ENCODE results near the gene PHRF1.

PHRF1 gene

DNA sequence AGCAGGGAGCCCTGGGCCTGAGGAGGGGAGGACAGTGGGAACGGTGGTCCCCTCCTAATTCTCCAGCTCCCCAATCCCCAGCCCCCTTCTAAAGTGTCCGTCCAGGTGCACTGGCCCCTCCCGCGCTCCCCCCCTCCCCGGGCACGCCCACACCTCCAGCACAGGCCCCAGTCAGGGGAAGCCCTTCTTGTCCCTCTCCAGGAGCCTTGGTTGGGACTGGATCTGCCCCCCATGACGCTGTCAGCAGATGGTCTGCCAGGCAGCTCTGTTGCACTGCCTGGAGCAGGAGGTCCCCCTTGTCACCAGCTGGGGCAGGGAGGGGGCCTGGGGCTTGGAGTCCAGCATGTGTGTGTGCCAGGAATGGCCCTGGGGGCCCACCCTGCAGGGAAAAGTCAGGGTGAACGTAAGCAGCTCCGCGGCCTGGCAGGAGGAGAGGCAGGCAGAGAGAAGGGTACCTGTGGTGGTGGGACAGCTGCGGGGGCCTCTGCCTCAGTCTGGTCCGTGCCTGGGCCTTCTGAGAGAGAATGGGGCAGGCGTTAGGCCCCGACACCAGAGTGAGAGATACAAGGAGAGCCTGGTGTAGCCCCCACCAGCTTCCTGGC lies 37.9 kb downstream of the PHRF1 start:
- DNase-seq (ENCODE audit: low read depth in 3 of 3, low spot score in 1 of 3): no peak

DNA sequence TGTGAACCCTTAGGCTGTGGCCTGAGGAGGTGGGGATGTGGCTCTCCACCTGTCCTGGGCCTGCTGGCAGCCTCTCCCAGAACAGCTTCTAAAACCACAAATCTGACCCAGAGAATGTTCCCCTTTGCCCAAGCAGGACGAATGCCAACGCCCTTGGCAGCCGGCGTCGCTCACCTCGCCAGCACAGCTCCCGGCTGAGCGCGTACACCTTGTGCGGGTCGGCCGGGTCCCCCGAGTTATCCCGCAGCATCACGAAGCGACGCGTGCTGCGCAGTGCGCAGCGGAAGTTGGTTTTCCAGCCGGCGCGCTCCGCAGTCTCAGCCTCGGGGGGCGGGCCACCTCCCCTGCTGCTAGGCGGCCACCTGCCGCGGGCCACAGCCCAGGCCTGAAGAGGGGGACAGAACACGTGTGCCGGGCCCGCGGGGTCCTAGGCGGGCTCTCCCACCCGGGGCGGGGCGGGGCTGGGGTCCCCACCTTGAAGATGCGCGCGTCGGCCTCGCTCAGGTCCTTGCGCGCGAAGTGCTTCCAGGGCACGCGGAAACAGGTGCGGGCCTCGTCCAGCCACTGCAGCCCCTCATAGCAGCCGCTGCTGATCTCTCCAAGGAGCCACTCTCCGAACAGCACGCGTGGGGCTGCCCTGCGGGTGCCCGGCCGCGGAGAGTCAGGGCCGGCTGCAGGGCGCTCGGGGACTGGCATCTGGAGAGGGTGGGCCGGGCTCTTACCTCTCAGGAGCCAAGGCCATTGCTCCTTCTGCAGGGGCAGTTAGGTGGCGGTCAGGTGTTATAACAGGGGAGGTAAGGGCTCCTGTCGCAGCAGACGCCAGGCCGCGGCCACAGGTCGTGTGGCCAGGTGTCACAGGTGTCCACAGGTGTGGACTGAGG lies 38.6 kb downstream of the PHRF1 start:
- no peak for DNase-seq (ENCODE audit: low read depth in 3 of 3, low spot score in 1 of 3)

DNA sequence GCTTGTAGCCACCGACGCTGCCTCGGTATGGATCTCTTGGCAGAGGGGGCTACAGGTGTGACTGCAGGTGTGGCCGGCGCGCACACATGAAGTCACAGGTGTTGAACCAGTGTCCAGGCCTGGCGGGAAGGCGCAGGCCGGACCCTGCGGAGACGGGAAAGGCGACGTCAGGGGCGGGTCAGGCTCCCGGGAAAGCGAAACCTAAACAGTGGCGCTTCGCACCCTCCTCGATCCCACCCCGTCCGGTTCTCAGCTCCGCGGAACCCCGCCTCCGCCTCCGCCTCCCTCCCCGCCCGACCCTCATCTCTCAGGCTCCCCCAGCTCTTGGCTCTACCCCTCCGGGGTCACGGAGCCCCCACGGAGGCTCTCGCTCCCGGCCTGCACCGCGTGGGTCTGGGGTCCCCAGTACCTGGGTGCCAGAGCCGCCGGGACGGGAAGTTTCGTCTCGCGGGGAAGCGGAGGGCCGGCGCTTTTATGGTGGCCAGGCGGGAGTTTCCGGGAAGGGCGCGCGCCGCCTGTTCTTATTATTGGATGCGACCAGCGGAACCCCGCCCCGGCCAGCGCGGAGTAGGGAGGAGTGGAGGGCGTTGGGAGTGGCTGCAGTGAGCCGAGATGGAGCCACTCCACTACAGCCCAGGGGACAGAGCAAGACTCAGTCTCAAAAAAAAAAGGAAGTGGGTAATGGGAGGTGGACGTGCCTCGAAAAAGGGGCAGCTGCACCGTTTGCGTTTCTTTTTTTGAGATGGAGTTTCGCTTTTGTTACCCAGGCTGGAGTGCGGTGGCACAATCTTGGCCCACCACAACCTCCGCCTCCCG lies 39.4 kb downstream of the PHRF1 start, which contains the start of gene IRF7:
Gene IRF7, minus strand, starts transcription at position 447 of the 816 bp plus-strand sequence. CDS start 586 bp downstream, outside the sequence.
- peak; percentile 67 to 73 (median 69) for DNase-seq (ENCODE audit: low read depth in 3 of 3, low spot score in 1 of 3)

DNA sequence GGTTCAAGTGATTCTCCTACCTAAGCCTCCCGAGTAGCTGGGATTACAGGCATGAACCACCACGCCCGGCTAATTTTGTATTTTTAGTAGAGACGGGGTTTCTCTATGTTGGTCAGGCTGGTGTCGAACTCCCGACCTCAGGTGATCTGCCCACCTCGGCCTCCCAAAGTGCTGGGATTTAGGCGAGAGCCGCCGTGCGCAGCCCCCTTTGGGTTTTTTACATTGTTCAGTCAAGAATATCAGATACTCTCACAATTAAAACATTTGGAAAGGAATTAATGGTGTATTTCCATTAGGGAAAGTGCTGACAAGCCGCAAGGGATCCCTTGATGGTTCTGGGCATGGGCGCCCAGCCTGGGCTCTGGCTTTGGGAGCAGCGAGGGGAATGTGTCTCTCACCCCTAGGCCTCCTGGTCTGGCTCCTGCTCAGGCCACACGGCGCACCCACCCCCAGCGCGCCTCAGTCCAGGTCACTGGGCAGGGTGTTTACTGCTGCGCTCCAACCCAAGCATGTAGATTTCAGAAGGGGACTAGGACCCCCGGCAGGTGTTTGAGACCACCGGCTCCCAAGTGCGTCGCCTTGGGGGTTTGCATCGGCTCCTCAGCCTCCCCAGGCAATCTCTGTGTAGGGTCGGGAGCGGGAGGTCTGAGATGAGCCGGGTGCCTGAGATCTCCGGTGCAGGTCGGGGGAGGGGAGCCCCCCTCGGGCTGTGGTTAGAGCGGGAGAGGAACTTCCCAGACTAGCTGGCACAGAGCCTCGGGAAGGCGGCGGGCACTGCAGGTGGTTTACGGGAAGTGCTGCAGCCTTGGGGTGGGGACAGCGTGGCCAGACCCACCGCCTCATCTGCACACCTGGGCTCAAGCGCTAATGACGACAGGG lies 40.3 kb downstream of the PHRF1 start:
- DNase-seq (ENCODE audit: low read depth in 3 of 3, low spot score in 1 of 3): no peak

DNA sequence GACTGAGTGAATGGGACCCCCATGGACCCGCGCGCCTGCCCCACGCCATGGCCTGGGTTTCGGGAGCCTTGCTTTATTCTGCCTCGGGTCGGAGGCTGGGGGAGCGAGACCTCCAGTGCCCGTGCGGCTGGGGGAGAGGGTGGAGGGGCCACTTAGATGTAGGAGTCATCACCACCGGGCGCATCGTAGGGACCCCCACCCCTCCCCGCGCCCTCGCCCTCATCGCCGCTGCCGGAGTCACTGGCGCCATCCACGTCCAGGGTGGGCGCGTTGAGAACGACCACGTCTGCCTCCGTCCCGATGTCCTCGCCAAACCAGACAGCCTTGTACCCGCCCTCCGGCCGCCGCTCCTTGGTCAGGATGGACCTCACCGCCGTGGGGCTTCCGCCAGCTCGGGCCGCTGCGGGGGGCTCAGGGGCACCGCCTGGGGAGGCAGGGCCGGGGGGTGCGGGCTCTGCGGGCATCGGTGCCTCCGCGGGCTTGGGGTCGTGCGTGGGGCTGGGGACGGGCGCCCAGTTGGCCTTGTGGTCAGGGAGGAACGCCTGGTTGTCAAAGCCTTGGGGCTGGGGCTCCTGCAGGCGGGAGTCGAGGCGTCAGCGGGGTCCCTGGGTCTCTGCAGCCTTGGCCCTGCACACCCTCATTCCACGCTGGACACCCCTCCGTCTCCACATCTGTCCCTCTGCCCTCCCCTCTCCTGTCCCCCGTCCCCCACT lies 41.1 kb downstream of the PHRF1 start:
- no peak for DNase-seq (ENCODE audit: low read depth in 3 of 3, low spot score in 1 of 3)

DNA sequence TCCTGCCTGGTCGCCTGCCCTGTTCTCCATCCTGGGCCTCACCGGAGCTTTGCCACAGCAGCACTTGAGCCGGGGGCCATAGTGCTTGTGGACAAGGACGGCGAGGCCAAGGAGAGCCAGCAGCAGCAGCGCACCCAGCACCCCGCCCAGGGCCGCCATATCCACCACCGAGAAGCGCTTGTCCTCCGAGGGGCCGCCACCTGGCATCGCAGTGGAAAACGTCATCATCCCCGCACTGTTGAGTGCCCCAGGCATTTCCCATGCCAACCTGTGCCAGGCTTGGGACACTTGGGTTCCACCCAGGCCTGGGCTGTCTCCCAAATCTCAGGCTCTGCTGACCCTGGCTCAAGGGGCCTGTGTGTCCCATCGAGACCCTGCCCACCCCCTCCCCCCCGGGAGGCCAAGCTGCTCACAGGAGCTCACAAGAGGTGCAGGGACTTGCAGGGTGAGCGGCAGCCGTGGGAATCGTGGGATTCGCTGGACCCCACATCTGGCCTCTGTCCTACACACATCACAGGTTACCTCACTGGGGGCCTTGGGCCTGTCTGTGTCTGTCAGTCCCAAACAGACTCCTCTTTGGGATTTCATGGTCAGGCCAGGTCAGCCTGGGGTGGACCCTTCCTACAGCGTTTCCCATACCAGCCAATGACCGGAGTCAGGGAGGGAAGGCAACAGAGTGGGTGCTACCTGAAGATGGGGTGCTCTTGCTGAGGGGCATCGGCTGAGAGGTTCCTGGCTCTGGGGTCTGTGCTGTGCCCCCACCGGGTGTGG lies 41.8 kb downstream of the PHRF1 start:
- no peak for DNase-seq (ENCODE audit: low read depth in 3 of 3, low spot score in 1 of 3)

DNA sequence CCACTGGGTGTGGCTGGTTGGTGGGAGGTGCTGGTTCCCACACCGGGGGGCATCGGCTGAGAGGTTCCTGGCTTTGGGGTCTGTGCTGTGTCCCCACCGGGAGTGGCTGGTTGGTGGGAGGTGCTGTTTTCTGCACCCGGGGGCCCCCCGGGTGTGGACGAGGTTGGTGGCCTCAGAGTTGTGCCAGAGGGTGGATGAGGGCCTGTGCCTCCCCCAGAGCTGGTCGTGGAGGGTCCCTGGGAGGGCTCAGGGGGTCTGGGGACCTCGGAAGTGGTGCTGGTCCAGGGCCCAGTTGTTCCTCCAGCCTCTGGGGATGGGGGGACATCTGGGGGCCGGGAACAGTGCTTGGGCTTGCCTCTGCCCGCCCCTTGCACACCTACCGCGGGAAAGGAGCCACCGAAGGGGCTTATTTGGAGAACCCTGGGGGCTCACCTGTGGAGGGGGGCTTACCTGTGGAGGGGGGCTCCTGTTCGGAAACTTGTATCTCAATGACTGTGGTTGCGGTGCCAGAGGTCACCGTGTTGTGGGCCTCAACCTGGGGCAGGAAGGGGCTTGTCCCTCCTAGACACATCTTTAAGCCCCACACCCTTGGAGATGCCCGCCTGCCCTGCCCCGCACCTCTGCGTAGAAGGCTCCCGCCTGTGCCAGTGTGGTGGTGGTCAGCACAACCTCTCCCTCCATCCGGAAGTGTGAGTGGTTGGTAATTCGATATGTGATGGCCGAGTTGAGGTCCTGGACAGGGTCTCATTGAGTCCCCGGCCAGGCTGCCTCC lies 42.8 kb downstream of the PHRF1 start:
- DNase-seq (ENCODE audit: low read depth in 3 of 3, low spot score in 1 of 3): no peak

DNA sequence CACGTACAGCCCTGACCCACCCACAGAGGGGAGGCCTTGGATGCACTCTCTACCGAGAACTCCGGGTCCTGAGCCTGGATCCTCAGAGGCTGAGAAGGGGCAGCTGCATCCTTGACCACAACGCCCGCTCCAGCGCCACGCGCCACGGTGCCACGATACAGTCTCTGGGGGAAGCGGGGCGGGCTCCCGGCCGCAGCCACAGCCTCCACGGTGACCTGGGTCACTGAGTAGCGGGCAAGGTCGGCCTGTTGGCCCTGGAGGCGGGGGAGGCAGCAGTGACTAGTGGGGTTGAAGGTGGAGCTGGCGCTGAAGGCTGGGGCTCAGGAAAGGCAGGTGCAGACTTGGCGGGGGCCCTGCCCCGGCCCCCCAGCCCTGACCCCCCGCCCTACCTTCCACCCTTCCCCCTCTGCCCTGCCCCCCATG lies 43.4 kb downstream of the PHRF1 start:
- DNase-seq (ENCODE audit: low read depth in 3 of 3, low spot score in 1 of 3): no peak

DNA sequence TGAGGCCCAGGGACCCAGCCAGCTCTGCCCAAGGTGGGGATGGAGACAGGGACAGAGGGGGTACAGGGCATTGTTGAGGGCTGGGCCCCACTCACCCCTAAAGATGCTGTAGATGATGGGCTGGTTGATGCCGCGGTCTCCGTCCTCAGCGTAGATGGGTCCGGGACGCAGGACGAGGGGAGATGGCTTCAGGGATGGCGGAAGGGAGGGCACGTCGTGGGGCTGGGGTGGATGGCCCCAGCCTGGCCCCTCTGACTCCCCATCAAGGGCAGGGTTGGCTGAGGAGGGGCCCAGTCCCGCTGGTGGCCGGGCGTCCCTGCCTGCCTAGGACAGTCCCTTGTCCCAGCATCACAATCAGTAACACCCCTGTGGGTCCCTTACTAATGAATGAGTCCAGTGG lies 43.9 kb downstream of the PHRF1 start:
- DNase-seq (ENCODE audit: low read depth in 3 of 3, low spot score in 1 of 3): no peak

DNA sequence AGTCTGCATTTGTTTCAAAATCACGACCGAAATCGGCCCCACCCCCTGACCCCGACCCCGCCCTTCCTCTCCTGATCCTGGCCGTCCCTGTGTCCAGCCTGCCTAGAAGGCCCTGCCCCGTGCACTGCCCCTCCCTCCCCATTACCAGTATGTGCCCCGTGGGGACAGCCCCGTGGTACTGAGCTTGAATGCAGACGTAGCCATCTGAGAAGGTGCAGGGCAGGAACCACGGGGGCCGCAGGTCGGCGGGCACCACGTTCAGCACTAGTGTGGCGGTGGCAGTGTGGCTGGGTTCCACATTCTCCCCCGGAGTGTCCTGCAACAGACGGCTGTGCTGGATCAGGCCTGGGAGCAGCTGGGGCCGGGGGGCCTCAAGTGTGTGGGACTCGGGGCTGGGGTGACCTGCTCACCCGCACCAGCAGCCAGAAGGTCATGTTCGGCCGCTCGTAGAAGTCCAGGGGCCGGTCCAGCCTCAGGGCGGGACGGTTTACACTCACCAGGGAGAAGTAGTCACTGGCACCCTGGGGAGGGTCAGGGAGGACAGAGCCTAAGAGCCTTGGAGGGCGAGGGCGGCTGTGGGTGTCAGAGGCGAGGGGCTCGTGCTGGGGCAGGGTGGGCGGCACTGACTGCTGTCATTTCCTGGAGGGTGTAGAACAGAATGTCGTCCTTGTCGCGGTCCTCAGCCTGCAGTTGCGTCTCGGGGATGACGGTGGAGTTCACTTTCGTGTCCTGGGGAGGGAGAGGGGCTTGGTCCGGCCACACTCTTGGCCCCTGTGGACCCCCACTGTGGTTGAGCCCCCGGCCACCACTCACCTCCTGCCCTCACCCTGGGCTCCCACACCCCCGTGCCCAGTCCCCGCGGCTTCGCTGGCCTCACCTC lies 44.9 kb downstream of the PHRF1 start:
- DNase-seq (ENCODE audit: low read depth in 3 of 3, low spot score in 1 of 3): no peak

DNA sequence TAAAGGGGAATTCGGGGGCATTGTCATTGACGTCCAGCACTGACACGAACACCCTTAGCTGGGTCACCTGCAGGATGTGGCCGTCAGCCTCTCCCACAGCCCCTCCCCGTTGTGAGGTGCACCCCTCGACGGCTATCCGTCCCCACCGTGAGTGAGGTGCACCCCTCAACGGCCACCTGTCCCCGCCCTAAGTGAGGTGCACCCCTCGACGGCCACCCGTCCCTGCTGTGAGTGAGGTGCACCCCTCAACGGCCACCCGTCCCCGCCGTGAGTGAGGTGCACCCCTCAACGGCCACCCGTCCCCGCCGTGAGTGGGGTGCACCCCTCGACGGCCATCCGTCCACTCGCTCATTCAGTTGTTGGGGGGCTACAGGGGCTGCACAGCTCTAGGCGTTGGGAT lies 45.6 kb downstream of the PHRF1 start:
- no peak for DNase-seq (ENCODE audit: low read depth in 3 of 3, low spot score in 1 of 3)

DNA sequence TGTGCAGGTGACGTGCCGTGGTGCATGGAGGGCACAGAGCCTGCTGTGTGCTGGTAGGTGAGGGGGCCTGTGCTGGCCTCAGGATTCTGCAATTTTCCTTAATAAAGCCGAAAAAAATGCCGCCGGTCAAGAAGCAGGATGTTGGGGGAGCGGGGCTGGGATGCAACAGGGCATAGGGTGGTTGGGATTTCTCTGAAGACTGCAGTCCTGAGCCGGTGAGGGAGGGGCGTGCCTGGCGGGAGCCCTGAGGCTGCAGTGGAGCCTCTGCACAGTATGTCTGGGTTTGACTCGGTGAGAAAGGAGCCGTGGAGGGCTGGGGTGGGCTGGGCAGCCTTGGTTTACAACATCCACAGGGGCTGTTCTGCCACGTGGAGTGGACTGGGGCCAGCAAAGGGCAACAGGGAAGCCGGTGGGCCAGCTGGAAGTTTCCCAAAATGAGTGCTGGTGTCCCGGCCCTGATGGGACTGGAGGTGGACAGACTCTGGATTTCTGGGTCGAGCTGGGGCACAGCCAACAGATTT lies 47.1 kb downstream of the PHRF1 start:
- DNase-seq (ENCODE audit: low read depth in 3 of 3, low spot score in 1 of 3): no peak

DNA sequence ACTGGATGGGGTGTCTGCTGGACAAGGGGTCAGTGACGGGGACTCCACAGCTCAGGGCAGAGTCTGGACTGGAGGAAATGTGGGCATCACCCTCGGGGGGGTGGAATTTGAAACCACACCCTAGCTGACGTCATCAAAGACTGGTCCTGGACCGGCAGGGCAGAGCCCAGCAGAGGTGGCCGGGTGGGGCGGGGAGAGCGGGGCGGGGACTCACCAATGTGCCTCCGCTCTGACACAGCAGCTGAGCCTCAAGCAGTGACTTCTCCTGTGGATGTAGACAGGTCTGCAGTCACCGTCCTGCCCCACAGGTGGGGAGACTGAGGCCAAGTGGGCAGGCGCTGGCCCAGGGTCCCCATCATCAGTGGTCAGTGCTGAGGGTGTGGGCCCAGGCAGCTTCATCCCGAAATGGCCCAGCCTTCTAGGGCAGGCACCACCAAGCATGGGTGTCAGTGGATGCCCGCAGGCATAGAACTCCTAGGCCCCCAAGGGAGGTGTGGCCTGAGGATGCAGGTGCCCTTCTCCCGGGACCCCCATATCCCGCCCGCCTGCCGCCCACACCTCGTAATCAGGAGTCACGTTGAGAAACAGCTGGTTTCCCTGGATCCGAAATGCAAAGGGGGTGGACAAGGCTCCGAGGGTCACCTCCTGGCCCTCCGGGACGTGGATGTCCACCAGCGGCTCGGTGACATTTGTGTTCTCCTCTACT lies 47.9 kb downstream of the PHRF1 start:
- no peak for DNase-seq (ENCODE audit: low read depth in 3 of 3, low spot score in 1 of 3)

DNA sequence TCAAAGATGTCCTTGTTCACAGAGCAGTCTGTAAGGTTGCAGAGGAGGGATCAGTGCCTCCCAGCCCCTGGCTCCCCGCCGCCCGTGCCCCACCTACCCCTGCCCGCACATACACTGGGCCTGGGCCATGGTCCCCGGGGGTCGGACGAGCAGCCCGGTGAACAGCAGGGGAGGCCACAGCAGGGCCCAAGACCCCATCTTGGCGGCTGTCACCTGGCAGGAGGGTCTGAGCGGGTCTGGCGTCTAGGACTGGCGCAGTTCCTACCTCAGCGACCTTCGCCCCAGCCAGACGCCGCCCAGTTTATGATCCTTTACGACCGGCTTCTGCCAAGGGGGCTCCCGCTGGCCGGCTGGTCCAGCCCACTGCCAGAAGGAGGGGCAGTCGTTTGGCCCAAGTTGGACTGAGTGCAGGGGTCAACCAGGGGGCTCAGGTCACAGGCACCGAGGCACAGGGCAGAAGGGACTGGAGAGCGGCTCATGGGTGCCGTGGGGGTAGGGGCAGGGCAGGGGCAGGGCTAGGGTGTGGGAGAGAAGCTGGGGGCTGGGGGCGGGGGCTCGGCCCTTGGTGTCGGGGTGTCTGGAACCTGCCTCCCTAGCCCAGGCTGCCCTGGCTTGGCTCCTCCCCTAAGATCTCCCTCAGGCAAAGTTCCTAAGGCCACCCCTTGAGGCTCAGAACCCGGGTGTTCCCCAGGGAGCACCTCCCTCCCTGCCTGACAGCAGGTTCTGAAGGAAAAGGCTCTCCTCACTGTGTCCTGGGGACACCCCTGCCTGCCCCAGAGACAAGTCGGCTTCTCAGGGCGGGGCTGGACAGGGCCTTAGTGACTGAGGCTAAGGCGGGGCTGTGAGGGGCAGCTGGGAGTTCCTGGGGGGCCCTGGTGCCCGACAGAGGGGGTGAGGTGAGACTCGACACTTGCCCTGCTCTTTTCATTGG lies 48.7 kb downstream of the PHRF1 start, which contains the start of gene CDHR5:
Gene CDHR5, minus strand, starts transcription at position 251 of the 931 bp plus-strand sequence. Its CDS starts 53 bp downstream, at position 198.
- no peak for DNase-seq (ENCODE audit: low read depth in 3 of 3, low spot score in 1 of 3)

DNA sequence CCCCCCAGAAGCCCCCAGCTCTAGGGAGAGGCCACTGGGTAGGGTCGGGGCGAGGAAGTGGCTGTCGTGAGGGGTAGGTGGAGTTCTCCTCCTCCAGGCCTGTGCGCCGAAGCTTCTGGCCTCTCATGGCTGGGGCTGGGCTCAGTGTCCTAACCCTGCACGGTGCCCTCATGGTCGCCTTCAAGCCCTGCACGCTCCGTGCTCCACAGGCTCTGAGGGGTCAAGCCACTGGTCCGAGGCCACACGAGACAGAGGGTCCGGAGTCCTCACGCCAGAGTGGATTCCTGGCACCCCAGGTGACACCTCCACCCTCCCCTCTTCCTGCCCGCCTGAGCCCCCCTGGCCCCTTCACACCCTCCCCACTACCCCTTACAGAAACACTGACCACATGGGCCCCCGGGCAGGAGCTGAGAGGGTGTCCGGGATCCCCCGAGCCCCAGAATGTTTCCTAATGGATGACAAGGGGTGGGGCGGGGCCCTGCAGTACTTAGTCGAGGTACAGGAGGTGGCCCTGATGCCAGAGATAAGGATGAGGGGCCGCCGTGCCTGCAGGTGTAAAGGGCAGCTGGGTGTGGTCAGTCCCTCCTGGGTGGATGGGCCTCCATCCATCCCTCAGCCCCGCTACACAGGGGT lies 49.5 kb downstream of the PHRF1 start:
- DNase-seq (ENCODE audit: low read depth in 3 of 3, low spot score in 1 of 3): no peak
